CD4-positive, alpha-beta memory T cell (primary cell): ENCODE results near the gene AKAP7. TPM values are rescaled to one million over a fixed set of nuclear protein-coding genes. Genes with fewer than 3 reads are reported as not detected.
A peak's percentile ranks its signal among the peaks of the same experiment; 100 is the strongest.
"Not testable (repeated sequence)": the region's sequence is repeated elsewhere in the genome, so short reads cannot be mapped to it uniquely, and the experiment has no call there.

Source experiments
- CTCF ChIA-PET: fragments of 350-600 bp; sonication (Branson Sonifier 250); formaldehyde crosslinking; loops from one replicate; lab custom pipeline; 2021; ENCODE audit warnings: inconsistent platforms; ENCODE audit not compliant: partially characterized antibody; lab: Charles Lee
- POLR2A ChIA-PET: fragments of 350-600 bp; sonication (Branson Sonifier 250); formaldehyde crosslinking; loops from one replicate; lab custom pipeline; 2021; ENCODE audit not compliant: partially characterized antibody; lab: Charles Lee
- DNase-seq, 5 donors: peaks; one replicate each; pipeline versions ENCODE4 v3.0.0 to v3.0.0-alpha.2; 2020 to 2022; ENCODE audit warnings: mixed read lengths in 1 of 5
- H3K27ac ChIP-seq: one replicate; pipeline ENCODE4 v1.7.0; 2013; ENCODE audit warnings: low read depth, low read length
- H3K27me3 ChIP-seq: 2 replicates; pipeline ENCODE4 v1.7.0; 2013; ENCODE audit warnings: mild to moderate bottlenecking, low read length, moderate library complexity; ENCODE audit not compliant: insufficient read depth
- H3K36me3 ChIP-seq: 2 replicates; pipeline ENCODE4 v1.7.0; 2013; ENCODE audit warnings: mild to moderate bottlenecking, low read length, moderate library complexity; ENCODE audit not compliant: insufficient read depth
- H3K4me1 ChIP-seq: 2 replicates; pipeline ENCODE4 v1.7.0; 2013; ENCODE audit warnings: mild to moderate bottlenecking, low read length, moderate library complexity; ENCODE audit not compliant: insufficient read depth
- H3K4me3 ChIP-seq, 2 donors: one replicate each; pipeline ENCODE4 v1.7.0; 2013; ENCODE audit warnings: low read length in 2 of 2, mild to moderate bottlenecking in 1 of 2
- H3K9me3 ChIP-seq, 2 donors: one replicate each; pipeline ENCODE4 v1.7.0; 2013; ENCODE audit warnings: low read length in 2 of 2, control low read depth in 1 of 2; ENCODE audit not compliant: control insufficient read depth in 1 of 2
- H3K27ac Mint-ChIP-seq, 7 donors: one replicate each; pipeline ENCODE4 v1.8.0; 2020 to 2021; ENCODE audit warnings: mixed read lengths in 7 of 7, mild to moderate bottlenecking in 6 of 7, inconsistent platforms in 3 of 7, moderate library complexity in 3 of 7
- H3K27me3 Mint-ChIP-seq, 2 donors: one replicate each; pipeline ENCODE4 v1.8.0; 2020 to 2021; ENCODE audit warnings: mixed read lengths in 2 of 2
- H3K36me3 Mint-ChIP-seq, 2 donors: one replicate each; pipeline ENCODE4 v1.8.0; 2020 to 2021; ENCODE audit warnings: mixed read lengths in 2 of 2, inconsistent platforms in 1 of 2, mild to moderate bottlenecking in 1 of 2
- H3K4me1 Mint-ChIP-seq, 4 donors: one replicate each; pipeline ENCODE4 v1.8.0; 2020 to 2021; ENCODE audit warnings: mixed read lengths in 4 of 4, mild to moderate bottlenecking in 1 of 4
- H3K4me3 Mint-ChIP-seq, 8 donors: one replicate each; pipeline ENCODE4 v1.8.0; 2020 to 2021; ENCODE audit warnings: mixed read lengths in 8 of 8, mild to moderate bottlenecking in 7 of 8, moderate library complexity in 6 of 8, inconsistent platforms in 3 of 8
- H3K9me3 Mint-ChIP-seq, 8 donors: one replicate each; pipeline ENCODE4 v1.8.0; 2020 to 2021; ENCODE audit warnings: mixed read lengths in 8 of 8, mild to moderate bottlenecking in 5 of 8, inconsistent platforms in 3 of 8, moderate library complexity in 1 of 8
- intact Hi-C: fragments of 100-400 bp; cut with micrococcal nuclease; formaldehyde crosslinking; loops from one replicate; pipeline ENCODE4 v1.15.1; 2023
- polyA plus RNA-seq, 2 donors: library from polyadenylated mRNA; unstranded; fragments of 300-500 nt; fragmentation: Illumina TruSeq; gene quantifications; one replicate each; pipeline ENCODE4 v1.2.3, GENCODE V29; 2021
- total RNA-seq, 2 experiments: library from RNA; stranded (reverse); gene quantifications; one replicate each; pipeline ENCODE4 v1.2.3, GENCODE V29; 2021

AKAP7 gene
- total and polyA plus RNA-seq, 4 experiments from 2014 or later = 14.5 to 19.0 (median 15.8) TPM

DNA sequence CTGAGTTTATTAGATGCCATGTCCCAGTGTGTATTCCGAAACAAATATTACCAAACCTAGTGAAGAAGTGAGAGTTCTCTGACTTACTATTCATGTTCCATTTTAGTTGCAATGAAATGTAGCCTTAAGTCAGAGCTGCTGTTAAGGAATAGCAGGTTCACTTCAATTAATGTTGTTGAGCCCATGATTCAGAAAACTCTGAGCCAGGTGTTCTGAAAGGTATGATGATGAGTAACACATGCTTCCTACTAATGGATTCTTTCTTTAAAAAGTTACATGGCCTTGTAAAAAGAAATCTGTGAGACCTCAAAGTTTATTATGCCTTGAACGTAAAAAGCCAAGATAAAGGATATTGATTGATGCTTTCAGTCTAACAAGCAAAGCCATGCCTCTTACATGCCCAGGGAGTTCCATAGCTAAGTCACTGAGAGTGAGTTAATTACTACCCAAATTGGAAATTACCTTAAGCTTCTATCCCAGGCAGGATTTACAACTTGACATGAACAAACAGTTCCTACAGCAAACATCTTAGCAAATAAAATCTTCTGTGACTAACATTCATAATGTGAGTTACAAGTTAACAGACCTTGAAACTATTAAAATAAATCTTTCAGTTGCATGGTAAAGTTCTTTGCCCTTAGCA lies 122.9 kb downstream of the AKAP7 start:
- H3K27ac Mint-ChIP-seq = peak overlapping the region in 3 of 7 donors; percentile 6 to 30 (median 17)
- POLR2A ChIA-PET = interaction anchor here (1.4 to 3.3 kb wide), 3 partner anchors 11 to 23 kb away, joined by 5 to 13 read pairs (median 6); no protein-coding TSS in a partner anchor
- intact Hi-C loops = loop anchor here (5.0 kb wide), 1 partner anchor 41 kb away; no protein-coding TSS in a partner anchor

DNA sequence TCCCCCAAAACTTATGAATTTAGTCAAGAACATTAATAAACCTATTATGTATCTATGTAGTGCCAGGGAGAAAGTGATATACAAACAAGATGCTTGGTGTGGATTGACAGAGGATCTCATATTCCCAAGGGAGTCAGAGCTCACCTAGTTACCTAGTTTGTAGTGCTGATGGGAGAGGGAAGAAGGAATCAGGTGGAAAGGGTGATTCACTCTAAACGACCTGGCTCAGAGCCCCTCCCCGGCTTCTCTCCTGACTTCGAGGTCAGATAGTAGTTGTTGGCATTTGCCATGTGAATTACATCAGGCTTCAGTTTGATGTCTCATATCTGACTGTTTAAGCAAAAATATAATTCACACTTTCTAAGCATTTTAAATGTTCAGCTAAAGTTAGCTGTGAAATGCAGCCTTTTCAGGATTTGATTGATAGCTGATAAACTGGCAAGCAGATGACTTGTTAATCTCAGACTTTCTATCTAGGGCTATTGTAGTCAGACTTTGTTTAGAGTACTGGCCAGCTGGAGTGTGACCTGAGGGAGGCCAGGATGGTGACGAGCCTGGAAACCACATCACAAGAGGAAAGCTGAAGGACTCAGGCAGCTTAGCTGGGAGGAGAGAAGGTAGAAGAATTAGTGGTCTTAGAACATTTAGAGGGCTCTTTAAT lies 123.7 kb downstream of the AKAP7 start:
- Mint-ChIP-seq H3K4me3 (no peak overlapping the region), H3K36me3 (peaks cover 33 to 42% of the 10 kb centered on the region in 2 donors), H3K27ac (peak overlapping the region in 5 of 7 donors; percentile 54 to 85 (median 74)), H3K27me3 (no peaks in the 10 kb centered on the region), H3K9me3 (peaks cover 0 to 14% (median 4%) of the 10 kb centered on the region in 8 donors), H3K4me1 (peaks cover 8 to 23% (median 15%) of the 10 kb centered on the region in 4 donors)
- ChIA-PET CTCF (interaction anchor here (1.4 to 1.9 kb wide), 3 partner anchors 12 to 60 kb away, joined by 4 to 6 read pairs (median 4); no protein-coding TSS in a partner anchor), POLR2A (interaction anchor here (1.4 to 3.3 kb wide), 3 partner anchors 12 to 22 kb away, joined by 5 to 13 read pairs (median 6); no protein-coding TSS in a partner anchor)
- Histone ChIP-seq H3K4me1 (no peaks in the 10 kb centered on the region), H3K4me3 (no peak overlapping the region), H3K36me3 (no peaks in the 10 kb centered on the region), H3K27me3 (no peaks in the 10 kb centered on the region), H3K27ac (no peak overlapping the region), H3K9me3 (no peaks in the 10 kb centered on the region)
- intact Hi-C loops = loop anchor here (5.0 kb wide), 1 partner anchor 42 kb away; no protein-coding TSS in a partner anchor
- DNase-seq = no peak

More for the DNA sequence above, 122.9 kb downstream of the AKAP7 start:
- Mint-ChIP-seq H3K4me1 (peaks cover 8 to 18% (median 13%) of the 10 kb centered on the region in 4 donors), H3K9me3 (peaks cover 0 to 14% (median 4%) of the 10 kb centered on the region in 8 donors), H3K27me3 (no peaks in the 10 kb centered on the region), H3K36me3 (peaks cover 28 to 39% of the 10 kb centered on the region in 2 donors), H3K4me3 (no peak overlapping the region)
- H3K9me3 ChIP-seq = no peaks in the 10 kb centered on the region
- no peak for DNase-seq
- no peak overlapping the region for H3K27ac ChIP-seq
- H3K4me3 ChIP-seq = no peak overlapping the region
- H3K27me3 ChIP-seq = no peaks in the 10 kb centered on the region
- H3K36me3 ChIP-seq = no peaks in the 10 kb centered on the region
- no peaks in the 10 kb centered on the region for H3K4me1 ChIP-seq
- CTCF ChIA-PET = interaction anchor here (1.4 to 1.9 kb wide), 3 partner anchors 11 to 60 kb away, joined by 4 to 6 read pairs (median 4); no protein-coding TSS in a partner anchor

DNA sequence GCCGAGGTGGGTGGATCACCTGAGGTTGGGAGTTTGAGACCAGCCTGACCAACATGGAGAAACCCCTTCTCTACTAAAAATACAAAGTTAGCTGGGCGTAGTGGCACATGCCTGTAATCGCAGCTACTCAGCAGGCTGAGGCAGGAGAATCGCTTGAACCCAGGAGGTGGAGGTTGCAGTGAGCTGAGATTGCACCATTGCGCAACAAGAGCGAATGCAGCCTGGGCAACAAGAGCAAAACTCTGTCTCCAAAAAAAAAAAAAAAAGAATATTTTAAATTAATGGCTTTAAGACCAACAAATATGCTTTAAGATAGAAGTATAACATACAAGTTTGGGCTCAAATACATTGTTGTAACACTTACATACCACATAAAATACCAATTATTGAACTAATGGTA lies 125.7 kb downstream of the AKAP7 start:
- DNase-seq, CTCF ChIA-PET, H3K9me3 ChIP-seq, H3K27me3 ChIP-seq, H3K4me1 ChIP-seq, H3K27ac ChIP-seq, intact Hi-C loops, H3K36me3 ChIP-seq, H3K4me3 ChIP-seq, H3K27ac Mint-ChIP-seq, H3K4me3 Mint-ChIP-seq, H3K27me3 Mint-ChIP-seq: not testable (repeated sequence)
- Mint-ChIP-seq H3K36me3 (peaks cover 28 to 44% of the 10 kb centered on the region in 2 donors), H3K4me1 (peaks cover 2 to 15% (median 10%) of the 10 kb centered on the region in 4 donors), H3K9me3 (peaks cover 0 to 14% (median 4%) of the 10 kb centered on the region in 8 donors)
- POLR2A ChIA-PET = interaction anchor here (0.9 kb wide), 1 partner anchor 62 kb away, joined by 3 read pairs; no protein-coding TSS in a partner anchor

DNA sequence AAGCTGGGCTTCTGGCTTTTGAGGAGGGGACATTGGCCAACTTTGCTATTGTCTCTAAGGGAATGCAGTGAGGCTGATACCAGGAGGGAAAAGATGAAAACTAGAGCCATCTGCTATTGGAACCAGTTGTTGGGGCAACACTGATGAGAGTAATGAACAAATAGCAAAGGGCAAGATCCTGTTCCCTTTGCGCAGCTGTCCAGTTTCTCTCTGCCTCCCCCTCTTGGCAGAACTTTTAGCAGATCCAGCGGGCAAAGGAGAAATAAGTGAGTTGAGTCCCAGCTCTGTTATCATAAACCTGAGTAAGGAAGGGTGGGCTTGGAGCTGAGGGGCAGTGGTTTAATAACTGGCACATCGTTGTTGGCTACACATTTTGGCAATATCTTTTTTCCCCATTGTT lies 126.8 kb downstream of the AKAP7 start:
- peaks cover 4 to 23% (median 9%) of the 10 kb centered on the region in 4 donors for H3K4me1 Mint-ChIP-seq
- H3K4me1 ChIP-seq = no peaks in the 10 kb centered on the region
- DNase-seq = no peak
- ChIA-PET CTCF (no interaction called here), POLR2A (no interaction called here)
- peaks cover 35 to 47% of the 10 kb centered on the region in 2 donors for H3K36me3 Mint-ChIP-seq
- no peak overlapping the region for H3K27ac ChIP-seq
- no peaks in the 10 kb centered on the region for H3K36me3 ChIP-seq
- peak overlapping the region in 1 of 7 donors; percentile 68 for H3K27ac Mint-ChIP-seq
- H3K4me3 Mint-ChIP-seq = no peak overlapping the region
- no peaks in the 10 kb centered on the region for H3K27me3 ChIP-seq
- H3K27me3 Mint-ChIP-seq = no peaks in the 10 kb centered on the region
- H3K4me3 ChIP-seq = no peak overlapping the region
- H3K9me3 ChIP-seq = no peaks in the 10 kb centered on the region
- peaks cover 0 to 14% (median 4%) of the 10 kb centered on the region in 8 donors for H3K9me3 Mint-ChIP-seq
- intact Hi-C loops = no loop called here

DNA sequence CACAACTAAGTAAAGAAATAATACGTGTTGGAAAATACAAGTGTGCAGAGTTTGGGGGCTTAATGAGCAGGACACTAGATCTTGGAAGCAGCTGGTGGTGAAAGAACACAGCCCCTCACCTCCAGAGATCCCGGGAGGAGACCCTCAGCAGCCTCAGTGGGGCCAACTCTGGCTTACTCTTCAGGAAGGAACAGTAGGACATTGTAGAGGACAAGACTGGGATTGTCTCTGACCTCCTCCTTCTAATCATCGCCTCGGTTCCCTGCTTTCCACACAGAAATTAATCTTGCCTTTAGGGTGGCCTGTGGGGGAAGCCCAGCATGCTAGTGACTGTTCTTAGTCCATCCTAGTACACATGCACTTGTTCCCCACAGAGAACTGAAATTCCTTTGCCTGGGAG lies 130.7 kb downstream of the AKAP7 start:
- Histone ChIP-seq H3K27me3 (no peaks in the 10 kb centered on the region), H3K27ac (no peak overlapping the region), H3K4me1 (no peaks in the 10 kb centered on the region), H3K4me3 (no peak overlapping the region), H3K36me3 (no peaks in the 10 kb centered on the region), H3K9me3 (peaks cover 0 to 4% of the 10 kb centered on the region in 2 donors)
- DNase-seq = no peak
- CTCF ChIA-PET = interaction anchor here (1.2 to 1.5 kb wide), 2 partner anchors 26 to 82 kb away, joined by 4 to 6 read pairs; no protein-coding TSS in a partner anchor
- peak overlapping the region in 5 of 7 donors; percentile 25 to 66 (median 47) for H3K27ac Mint-ChIP-seq
- H3K9me3 Mint-ChIP-seq = peaks cover 0 to 15% (median 8%) of the 10 kb centered on the region in 8 donors
- H3K4me3 Mint-ChIP-seq = no peak overlapping the region
- H3K4me1 Mint-ChIP-seq = peaks cover 9 to 18% (median 13%) of the 10 kb centered on the region in 4 donors
- POLR2A ChIA-PET = interaction anchor here (1.6 kb wide), 1 partner anchor 16 kb away, joined by 3 read pairs; no protein-coding TSS in a partner anchor
- no peaks in the 10 kb centered on the region for H3K27me3 Mint-ChIP-seq
- peaks cover 23 to 58% of the 10 kb centered on the region in 2 donors for H3K36me3 Mint-ChIP-seq
- intact Hi-C loops = loop anchor here (5.0 kb wide), 1 partner anchor 34 kb away; no protein-coding TSS in a partner anchor

DNA sequence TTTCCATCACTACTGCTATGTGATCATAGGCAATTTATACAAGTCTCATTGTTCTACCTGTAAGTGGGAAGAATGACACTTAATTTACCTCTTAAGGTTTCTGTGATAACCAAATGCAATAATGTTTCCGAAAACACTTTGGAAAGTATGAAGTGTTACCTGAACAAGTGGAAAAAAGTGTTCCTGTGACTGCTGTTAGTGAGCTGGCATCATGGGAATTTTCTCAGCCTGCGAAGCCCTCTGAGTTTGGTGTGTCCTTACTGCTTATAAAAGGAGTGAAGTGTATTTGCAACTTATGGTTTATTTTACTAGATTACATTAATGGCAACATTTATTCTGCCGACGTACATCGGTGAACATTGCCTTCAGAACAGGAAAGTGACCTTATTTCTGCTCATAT lies 133.0 kb downstream of the AKAP7 start:
- H3K9me3 Mint-ChIP-seq = peaks cover 0 to 19% (median 13%) of the 10 kb centered on the region in 8 donors
- Histone ChIP-seq H3K36me3 (no peaks in the 10 kb centered on the region), H3K27ac (no peak overlapping the region), H3K9me3 (peaks cover 0 to 4% of the 10 kb centered on the region in 2 donors), H3K4me3 (no peak overlapping the region), H3K27me3 (no peaks in the 10 kb centered on the region), H3K4me1 (no peaks in the 10 kb centered on the region)
- peak overlapping the region in 1 of 7 donors; percentile 19 for H3K27ac Mint-ChIP-seq
- POLR2A ChIA-PET = no interaction called here
- CTCF ChIA-PET = no interaction called here
- H3K36me3 Mint-ChIP-seq = peaks cover 22 to 57% of the 10 kb centered on the region in 2 donors
- DNase-seq = no peak
- no peak overlapping the region for H3K4me3 Mint-ChIP-seq
- no peaks in the 10 kb centered on the region for H3K27me3 Mint-ChIP-seq
- peaks cover 11 to 14% (median 12%) of the 10 kb centered on the region in 4 donors for H3K4me1 Mint-ChIP-seq
- intact Hi-C loops = loop anchor here (5.0 kb wide), 1 partner anchor 36 kb away; no protein-coding TSS in a partner anchor
